Gastrocnemius medialis (tissue), 4 donors: ENCODE results near the gene BDH2.

Experiments
- CTCF ChIP-seq, 5 experiments: fragments of 450-650 bp in 3 of 5; fragments of 200-600 bp in 2 of 5; sonication (generic) in 2 of 5; IDR thresholded peaks in 4 of 5; conservative IDR thresholded peaks in 1 of 5; 1 replicate in 4 of 5; 2 replicates in 1 of 5; pipeline ENCODE4 v1.5.1; 2016 to 2019; ENCODE audit warnings: antibody characterized with exemption in 5 of 5, mild to moderate bottlenecking in 3 of 5, moderate library complexity in 3 of 5
- POLR2A ChIP-seq, 2 donors: fragments of 450-650 bp; IDR thresholded peaks; one replicate each; pipeline ENCODE4 v1.6.1; 2017; ENCODE audit warnings: antibody characterized with exemption in 2 of 2, mild to moderate bottlenecking in 2 of 2, moderate library complexity in 2 of 2

DNA sequence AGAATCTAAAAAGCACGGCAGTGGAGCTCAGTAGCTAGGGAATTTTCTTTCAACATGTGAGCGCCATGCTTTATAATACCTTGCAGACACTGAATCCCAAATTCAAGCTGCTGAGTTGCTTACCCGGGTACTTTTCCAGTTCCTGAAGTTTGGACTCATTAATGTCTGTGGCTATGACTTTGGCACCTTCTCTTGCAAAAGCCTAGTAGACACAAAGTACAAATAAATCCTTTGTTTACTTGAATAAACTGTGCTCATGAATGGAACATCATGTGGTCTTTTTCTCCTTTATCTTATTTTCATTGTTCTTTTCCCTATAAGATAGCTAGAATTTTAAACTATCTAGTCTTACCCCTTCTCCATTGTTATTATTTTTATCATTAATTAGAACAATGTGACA is 4.6 kb downstream of the BDH2 start:
- TF ChIP-seq CTCF (IDR thresholded peaks at IDR 0.05 in 4 of 5, conservative IDR thresholded peaks at IDR 0.05 in 1 of 5) (no peak), POLR2A (IDR thresholded peaks at IDR 0.05) (no peak)
